CD4-positive, alpha-beta T cell treated with Interleukin-6 at 100 ng/mL for 8 hours (primary cell): ENCODE measurements around the gene HAVCR1.
"Not testable (repeated sequence)": the region's sequence is repeated elsewhere in the genome, so short reads cannot be mapped to it uniquely, and the experiment has no call there.

ENCODE experiments used
- DNase-seq: peaks from one replicate; pipeline ENCODE4 v3.0.0-alpha.2; 2020; ENCODE audit warnings: mixed read lengths, low spot score

Gene HAVCR1

DNA sequence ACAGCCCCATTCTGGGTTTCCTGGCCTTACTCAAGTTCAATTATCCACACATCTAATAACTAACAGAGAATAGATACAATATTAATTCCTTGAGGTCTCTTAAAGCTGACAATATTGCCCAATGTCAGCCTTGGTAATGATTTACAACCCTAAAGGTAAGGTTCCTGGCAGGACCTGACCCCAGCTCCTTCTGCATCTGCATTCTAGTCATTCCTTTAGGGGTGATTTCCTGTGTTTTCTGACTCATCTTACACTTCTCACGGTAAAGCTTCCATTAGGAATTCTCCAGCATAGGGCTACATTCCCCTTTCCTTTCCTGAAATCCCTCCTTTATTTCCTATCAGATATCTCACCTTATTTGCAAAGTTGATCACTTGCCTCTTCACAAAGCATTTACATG, 9.3 kb downstream of the HAVCR1 start:
- DNase-seq = no peak

DNA sequence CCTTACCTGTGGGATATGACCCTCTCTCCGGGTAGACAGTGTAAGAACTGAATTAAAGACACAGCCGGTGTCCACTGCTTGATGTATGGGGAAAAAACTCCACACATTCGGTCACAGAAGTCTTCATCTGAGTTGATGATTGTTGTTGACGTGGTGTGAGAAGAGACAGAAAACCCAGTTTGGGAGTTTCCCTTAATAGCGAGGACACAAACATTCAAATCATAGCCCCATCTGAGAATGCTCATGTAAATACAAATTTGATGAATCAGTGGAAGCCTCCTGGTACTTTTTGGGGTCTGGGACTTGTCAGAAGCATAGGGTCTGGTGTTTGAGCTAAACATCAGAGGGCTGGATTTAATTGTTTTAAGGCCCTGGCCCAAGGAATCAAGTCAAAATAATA, 11.0 kb downstream of the HAVCR1 start:
- DNase-seq = no peak

DNA sequence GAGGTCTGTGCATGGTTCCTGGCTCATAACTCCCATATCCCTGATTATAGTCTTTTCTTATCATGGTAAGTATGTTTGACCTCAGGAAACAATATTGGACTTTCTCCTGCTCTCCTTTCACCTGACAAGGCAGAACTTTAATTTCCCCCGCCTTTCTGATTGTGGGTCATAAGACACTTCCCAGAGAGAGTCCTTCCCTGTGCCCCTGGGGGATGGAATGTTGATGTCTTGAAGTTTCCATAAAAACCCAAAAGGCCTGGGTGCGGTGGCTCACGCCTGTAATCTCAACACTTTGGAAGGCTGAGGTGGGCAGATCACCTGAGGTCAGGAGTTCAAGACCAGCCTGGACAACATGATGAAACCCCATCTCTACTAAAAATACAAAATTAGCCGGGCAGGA, 11.9 kb downstream of the HAVCR1 start:
- DNase-seq = not testable (repeated sequence)

DNA sequence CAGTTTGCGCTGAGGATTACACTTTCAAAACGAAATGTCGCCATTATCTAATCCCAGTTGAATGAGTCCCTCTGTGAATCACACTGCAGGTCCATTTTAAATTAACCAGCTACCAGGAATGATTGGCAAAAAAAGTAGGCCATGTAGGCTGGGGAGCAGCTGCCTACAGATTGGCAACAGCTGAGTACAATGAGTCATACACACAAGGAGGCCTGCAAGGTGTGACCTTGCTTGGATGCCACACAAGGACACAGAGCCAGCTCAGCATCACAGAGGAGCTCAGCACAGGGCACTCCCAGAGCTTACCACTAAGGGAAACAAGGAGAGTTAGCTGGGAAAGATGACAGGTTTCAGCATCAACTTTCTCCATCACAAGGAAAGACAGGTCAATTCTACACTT, 12.9 kb downstream of the HAVCR1 start:
- no peak for DNase-seq

DNA sequence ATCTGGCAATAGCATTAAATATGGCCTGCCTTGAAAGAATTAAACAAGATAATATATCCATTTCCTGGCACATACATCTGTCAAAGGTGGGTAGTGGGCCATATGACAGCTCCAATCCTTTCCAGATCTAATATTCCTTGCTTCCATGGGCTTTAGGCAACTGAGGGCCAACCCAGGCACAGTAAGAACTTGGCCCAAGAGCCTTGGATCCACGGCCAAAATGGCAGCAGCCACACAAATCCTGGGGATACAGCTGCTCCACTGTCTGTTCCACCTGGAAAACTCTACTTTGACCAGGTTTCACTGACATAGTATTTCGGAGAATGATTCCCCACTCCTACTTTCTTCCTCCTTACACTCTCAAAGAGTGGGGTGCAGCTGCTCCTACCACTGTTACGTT, 13.3 kb downstream of the HAVCR1 start:
- DNase-seq = no peak

DNA sequence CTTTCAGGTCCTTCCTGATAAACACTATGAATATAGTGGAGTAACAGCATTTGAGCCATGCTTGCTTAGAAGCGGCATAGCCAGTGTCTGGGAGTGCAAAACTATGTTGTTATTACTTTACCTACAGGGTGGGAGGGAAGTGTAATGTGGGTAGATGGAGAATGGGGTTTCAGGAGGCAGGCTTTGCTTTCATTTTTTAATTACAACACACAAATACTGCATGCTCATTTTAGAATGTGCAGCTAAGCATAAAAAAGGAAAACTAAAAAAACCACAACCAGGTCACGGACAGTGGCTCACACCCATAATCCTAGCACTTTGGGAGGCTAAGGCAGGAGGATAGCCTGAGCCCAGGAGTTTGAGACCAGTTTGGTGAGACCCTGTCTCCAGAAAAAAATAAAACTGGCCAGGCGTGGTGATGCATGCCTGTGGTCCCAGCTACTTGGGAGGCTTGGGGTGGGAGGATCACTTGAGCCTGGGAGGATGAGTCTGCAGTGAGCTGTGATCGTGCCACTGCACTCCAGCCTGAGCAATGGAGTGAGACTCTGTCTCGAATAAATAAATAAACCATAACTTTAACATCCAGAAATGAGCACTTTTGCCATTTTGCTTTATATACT, 20.2 kb downstream of the HAVCR1 start:
- no peak for DNase-seq

DNA sequence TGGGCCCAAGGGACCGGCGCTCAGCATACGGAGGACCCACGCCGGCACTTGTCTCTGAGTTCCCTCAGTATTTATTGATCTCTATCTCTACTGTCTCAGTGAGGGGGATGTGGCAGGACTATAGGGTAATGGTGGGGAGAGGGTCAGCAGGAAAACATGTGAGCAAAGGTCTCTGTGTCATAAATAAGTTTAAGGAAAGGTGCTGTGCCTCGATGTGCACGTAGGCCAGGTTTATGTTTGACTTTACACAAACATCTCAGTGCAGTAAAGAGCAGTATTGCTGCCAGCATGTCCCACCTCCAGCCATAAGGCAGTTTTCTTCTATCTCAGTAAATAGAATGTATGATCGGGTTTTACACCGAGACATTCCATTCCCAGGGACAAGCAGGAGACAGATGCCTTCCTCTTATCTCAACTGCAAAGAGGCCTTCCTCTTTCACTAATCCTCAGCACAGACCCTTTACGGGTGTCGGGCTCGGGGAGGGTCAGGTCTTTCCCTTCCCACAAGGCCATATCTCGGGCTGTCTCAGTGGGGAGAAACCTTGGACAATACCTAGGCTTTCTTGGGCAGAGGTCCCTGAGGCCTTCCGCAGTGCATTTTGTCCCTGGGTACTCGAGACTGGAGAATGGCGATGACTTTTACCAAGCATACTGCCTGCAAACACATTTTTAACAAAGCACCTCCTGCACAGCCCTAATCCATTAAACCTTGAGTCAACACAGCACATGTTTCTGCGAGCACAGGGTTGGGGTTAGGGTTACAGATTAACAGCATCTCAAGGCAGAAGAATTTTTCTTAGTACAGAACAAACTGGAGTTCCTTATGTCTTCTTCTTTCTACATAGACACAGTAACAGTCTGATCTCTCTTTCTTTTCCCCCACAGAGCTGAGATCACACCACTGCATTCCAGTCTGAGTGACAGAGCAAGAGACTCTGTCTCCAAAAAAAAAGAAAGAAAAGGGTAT, 24.5 kb downstream of the HAVCR1 start:
- DNase-seq = not testable (repeated sequence)

DNA sequence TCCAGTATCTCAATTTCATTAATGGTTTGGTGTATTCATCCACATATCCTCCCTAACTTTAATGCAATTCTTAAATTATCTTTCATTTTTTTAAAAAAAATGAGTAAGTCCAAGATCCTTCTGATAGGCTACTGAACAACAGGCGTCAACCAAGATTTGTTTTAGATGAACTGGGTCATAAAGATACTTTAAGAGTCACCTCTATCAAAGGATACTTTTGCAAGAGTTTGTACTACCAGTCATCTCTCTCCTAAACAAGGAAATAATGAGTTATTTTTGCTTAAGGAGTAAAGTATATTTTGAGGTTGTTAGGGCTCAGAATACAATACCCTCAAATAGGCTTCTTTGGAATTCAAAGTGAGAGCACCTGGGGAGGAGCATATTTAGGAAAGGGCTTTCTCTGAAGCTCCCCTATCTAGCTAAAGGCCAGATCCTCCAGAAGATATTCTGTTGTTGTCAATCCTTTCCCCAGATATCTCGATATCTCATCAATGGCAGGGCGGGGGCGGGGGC, 25.8 kb downstream of the HAVCR1 start:
- no peak for DNase-seq

DNA sequence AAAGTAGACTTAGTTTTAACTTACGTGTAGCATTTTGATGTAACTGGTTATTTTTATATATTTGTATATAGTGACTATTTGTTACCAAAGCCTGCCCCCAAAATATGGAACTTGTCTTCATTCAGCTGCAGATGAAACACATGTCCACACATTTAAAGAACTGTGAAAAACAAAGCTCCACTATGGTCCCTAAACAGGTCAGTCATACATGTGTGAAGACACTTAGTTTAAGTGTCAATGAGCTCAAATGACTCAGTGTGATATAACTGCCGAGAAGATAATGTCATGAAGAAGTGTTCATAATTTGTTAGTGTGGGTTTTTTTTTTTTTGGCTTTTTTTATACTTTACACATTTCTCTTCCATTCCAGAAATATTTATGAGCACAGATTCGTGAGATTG, 28.2 kb downstream of the HAVCR1 start:
- DNase-seq = no peak

DNA sequence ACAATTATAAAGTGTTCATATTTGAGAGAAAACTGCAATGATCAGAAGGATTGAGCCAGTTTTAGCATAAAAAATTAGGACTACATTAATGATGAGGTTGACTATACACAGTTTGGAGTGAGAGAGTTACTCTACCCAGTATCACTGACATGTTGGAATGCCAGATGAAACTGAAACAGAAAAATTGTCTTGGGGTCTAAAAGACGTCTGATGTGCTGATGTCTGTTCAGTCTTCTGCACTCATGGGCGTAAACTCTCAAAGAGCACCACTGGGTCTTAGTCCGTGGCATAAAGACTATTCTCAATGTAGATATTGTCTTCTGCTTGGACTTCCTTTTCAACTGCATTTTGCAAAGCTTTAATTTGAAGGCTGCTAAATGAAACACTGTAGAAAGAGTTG, 29.5 kb downstream of the HAVCR1 start:
- no peak for DNase-seq

DNA sequence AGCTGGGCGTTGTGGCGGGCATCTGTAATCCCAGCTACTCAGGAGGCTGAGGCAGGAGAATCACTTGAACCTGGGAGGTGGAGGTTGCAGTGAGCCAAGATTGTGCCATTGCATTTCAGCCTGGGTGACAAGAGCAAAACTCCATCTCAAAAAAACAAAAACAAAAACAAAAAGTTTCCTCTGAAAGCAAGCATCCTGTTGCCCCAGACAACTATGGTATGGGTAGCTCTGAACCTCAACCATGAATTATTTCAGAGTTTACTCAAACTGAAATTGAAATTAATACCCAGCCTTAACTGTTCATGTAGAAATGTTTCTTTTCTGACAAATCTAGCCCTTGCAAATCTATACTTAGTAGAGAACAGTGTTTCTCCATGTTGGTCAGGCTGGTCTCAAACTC, 31.3 kb downstream of the HAVCR1 start:
- not testable (repeated sequence) for DNase-seq

DNA sequence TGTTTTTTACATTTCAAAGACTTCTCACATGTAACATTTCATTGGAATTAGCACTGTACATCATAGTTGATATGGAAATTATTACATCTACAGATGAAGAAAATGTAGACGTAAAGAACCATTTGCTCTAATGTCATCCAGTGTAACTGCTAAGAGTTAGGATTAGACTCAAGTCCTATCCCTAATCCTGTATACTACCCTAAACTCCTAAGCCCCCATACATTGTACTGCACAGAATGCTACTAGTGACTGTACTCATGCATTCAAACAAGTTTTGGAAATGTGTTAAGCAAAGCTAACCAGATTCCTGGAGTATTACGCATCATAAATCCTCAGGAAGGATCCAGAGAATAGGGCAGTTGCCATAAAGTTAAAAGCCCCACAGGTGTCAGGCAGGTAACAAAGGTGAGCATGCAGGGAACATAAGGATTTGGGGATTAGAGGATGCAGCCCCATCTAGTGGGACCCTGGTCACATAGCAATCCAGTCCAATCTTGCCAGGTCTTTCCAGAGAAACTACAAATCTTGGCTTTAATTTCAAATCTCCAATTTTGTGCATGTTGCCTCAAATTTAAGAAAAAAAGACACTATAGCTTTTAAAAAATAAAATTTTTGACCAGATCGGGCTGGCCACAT, 32.0 kb downstream of the HAVCR1 start:
- DNase-seq = peak; percentile 4

DNA sequence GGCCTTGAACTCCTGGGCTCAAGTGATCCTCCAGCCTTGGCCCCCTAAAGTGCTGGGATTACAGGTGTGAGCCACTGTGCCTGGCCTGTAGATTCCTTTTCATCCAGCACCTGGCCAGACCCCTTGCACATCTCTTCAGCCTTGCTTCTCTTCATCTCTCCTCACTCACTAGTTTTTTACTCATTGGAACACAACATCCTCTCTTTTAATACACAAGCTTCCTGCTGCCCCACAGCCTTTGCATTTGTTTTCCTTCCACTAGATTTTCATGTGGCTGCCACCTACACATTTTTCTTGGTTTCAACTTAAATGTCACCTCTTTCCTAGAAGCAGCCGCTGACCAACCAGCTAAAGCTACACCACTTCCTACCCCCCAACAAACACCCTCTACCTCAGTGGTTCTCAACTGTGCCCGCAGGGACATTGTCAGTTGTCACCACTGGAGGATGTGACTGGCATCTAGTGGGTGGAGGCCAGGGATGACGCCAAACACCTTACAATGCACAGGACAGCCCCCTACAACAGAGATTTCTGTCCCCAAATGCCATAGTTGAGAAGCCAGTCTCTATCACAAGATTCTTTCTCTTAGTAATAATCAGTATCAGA, 33.7 kb downstream of the HAVCR1 start:
- peak; percentile 40 for DNase-seq

DNA sequence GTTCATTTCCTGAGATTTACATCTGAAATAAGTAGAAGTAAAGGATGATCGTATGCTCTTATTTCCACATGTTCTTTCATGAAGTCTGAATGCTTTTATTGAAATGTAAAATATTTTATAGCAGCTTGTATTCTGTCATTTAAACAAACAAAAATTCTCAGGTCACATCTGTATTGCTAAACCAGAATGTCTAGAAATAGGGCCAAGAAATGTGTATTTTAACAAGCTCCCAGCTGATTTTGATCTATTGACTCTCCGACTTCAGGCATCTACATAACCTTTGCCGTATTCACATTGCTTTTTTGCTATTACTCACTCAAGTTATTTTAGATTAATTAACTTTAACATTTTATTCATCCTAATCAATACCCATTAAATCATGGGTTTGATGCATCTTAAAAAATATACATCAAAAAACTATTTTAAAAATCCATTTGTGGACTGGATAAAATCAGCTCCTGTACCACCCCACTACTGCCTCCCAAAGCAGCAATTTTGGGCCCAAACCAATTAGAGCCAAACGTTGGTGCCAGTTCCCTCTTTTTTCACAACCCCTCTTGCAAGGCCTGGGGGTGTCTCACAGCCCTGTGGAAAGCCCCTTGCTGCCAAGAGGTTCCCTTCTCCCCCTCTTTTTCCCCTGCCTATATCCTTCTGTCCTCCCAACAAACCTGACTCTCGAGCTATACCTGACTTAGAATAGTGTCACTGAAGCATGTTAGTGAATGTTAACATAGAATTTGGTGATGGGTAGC, 34.5 kb downstream of the HAVCR1 start:
- no peak for DNase-seq

DNA sequence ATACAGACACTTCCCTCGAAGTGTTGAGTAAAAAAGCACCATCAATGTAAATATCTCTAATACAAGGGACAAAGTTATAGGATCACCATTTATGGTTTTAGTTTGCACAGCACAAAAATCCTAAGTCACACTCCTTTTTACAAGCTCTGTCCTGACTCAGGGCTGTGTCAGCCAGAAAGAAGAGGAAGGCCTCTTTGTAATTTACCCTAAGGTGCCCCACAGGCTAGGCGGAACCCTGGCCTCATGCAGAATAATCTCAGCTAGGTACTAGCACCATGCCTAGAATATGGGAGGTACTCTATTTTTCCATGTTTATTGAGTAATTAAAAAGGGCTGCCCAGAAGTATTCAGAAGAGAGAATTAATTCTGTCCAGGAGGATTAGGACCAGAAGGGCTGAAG, 36.9 kb downstream of the HAVCR1 start:
- DNase-seq = no peak

DNA sequence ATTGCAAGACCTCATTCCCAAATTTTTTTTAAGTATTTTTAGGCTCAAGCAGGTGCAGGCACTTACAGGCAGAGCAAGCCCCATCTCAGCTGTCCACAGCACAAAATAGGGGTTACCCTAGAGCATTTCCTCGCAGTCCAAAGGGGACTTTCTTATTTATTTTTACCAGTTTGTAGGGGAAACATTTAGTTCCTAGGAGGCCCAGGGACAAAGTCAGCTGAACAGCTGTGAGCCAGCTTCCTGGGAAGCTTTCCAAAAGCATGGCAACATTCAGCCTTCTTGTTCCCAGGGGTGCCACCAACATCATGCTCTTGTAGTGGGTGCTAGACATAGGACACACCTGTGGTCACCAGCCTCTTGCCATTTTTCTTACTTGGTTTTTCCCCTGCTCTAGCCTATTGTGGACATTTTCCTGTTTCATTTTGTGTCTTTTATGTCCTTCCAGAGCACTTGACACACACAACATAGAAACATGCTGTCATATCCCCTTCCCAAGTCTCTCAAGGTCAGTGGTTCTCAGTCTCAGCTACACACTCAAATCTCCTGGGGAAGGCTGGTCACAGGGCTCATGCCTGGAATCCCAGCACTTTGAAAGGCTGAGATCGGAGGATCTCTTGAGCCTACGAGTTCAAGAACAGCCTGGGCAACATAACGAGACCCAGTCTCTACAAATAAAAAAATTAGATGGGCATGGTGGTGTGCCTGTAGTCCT, 38.2 kb downstream of the HAVCR1 start:
- DNase-seq = no peak

DNA sequence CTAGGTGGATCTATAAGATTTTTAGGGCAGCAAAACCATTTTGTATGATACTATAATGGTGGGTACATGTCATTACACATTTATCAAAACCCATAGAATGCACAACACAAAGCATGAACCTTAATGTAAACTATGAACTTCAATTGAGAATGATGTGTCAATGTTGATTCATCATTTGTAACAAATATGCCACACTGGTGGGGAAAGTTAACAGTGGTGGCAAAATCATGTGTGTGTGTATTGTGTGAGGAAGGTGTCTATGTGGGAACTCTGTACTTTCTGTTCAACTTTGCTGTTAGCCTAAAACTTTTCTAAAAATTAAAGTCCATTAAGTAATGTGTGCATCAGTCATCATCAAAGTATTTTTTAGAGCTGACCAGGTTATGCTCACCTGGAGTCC, 38.9 kb downstream of the HAVCR1 start:
- DNase-seq = no peak

DNA sequence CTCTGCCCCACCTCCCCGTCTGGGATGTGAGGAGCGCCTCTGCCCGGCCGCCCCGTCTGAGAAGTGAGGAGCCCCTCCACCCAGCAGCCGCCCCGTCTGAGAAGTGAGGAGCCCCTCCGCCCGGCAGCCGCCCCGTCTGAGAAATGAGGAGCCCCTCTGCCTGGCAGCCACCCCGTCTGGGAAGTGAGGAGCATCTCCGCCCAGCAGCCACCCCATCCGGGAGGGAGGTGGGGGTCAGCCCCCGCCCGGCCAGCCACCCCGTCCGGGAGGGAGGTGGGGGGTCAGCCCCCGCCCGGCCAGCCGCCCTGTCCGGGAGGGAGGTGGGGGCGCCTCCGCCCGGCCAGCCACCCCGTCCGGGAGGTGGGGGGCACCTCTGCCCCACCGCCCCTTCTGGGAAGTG, 44.8 kb downstream of the HAVCR1 start:
- not testable (repeated sequence) for DNase-seq

DNA sequence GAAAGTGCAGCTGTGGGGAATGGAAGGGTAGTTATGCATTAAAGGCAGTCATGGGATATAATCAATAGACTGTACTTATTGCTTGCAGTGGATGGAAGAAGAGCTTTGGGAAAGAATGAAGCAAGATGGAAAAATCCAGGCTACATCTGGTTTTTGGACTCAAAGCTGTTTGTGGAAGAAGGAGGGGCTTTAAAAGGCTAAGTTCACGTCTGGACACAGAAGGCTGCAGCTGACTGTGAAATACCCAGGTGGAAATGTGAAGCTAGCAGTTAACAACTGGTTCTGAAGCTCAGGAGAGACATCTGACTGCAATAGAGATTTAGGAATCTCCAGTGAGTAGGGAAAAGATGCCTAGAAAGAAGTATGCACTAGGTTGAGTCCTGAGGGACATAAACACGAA, 52.7 kb downstream of the HAVCR1 start:
- DNase-seq = no peak

DNA sequence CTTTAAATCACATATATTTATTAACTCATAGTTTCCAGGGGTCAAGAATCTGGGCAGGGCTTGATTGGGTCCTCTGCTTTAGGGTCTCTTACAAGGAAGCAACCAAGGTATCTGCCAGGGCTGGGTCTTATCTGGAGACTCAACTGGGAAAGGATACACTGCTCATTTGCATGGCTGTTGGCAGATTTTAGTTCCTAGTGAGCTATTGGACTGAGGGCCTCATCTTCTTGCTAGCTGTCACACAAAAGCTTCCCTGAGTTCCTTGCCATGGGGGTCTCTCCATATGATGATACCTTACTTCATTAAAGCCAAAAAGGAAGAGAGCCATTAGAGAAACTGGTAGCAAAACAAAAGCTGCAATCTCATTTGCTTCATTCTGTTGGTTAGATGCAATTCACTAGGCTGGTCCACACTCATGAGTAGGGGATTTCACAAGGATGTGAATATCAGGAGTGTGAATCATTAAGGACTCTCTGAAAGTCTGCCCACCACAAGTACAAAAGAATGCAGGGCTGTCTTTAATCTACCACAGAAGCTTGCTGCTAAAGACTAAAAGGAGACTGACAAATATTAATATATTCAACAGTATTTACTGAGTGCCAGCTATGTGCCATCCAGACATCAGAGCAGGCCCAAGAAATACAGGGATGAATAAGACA, 53.9 kb downstream of the HAVCR1 start:
- no peak for DNase-seq
